Heart left ventricle (tissue), 13 donors: ENCODE data around the gene SURF6.

Experiments used
- POLR2A ChIP-seq, 2 donors: fragments of 450-650 bp; IDR thresholded peaks; one replicate each; pipeline ENCODE4 v1.6.1; 2017; ENCODE audit warnings: antibody characterized with exemption in 2 of 2, mild to moderate bottlenecking in 2 of 2, moderate library complexity in 2 of 2
- TF ChIP-seq, protein P1 (sequence below), 12 donors: fragments of 200-600 bp; sonication (generic) in 4 of 12; IDR thresholded peaks; one replicate each; pipeline versions ENCODE4 v1.5.0 to v1.8.0; 2018 to 2022; ENCODE audit warnings: antibody characterized with exemption in 12 of 12, mild to moderate bottlenecking in 5 of 12
- donor health status: ischemic (EF 13 %, LVEDD 7.1; RV severe dilation, severe dysfunction).
- donor health status: DM: no; HTN: yes; CAD: no.
- donor health status: DM: no; HTN: no; CAD: no.
- donor health status: ischemic (EF 25% LVEDD 6.9; RV normal size, moderate dysfunction).
- donor health status: ischemic (EF 25% LVEDD 5.7; RV mildly dilated, moderate dysfunction).
- donor health status: ischemic (EF 35%, LVEDD 5.7; RV mildly dilated, moderate dysfunction).
- donor health status: nonischemic (EF 11% LVEDD 7.7; RV severe dilation, severe dysfunction).
- donor health status: DM: yes; HTN: yes; CAD: no.
- donor health status: PGD.
- donor health status: ischemic (EF 29% LVEDD 5.4; RV normal size, mild dysfunction).
- donor health status: nonischemic (EF 23%, LVEDD 6.1; RV moderate dilation, normal function).

DNA sequence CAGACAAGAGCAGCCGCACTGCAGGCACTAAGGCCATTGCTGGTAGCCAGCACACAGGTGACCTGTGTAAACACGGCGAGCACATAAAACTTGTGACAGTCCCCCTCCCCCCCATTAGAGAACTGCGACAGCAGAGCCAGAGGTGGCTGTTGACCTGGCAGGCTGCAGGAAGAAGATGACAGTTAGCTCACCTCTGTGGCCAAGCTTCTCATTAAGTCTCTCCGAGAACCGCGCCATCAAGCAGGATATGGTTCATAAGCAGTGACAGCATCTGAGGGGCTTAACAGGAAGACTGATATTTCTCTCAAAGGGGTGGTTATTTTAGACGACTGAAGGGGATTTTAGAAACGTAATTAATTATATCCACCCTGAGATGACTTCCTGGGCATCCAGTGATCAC lies 34.7 kb upstream of the SURF6 start:
- TF ChIP-seq POLR2A (IDR thresholded peaks at IDR 0.05): no peak
- TF ChIP-seq, protein P1, sequence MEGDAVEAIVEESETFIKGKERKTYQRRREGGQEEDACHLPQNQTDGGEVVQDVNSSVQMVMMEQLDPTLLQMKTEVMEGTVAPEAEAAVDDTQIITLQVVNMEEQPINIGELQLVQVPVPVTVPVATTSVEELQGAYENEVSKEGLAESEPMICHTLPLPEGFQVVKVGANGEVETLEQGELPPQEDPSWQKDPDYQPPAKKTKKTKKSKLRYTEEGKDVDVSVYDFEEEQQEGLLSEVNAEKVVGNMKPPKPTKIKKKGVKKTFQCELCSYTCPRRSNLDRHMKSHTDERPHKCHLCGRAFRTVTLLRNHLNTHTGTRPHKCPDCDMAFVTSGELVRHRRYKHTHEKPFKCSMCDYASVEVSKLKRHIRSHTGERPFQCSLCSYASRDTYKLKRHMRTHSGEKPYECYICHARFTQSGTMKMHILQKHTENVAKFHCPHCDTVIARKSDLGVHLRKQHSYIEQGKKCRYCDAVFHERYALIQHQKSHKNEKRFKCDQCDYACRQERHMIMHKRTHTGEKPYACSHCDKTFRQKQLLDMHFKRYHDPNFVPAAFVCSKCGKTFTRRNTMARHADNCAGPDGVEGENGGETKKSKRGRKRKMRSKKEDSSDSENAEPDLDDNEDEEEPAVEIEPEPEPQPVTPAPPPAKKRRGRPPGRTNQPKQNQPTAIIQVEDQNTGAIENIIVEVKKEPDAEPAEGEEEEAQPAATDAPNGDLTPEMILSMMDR (IDR thresholded peaks at IDR 0.05): no peak
